Left forelimb (tissue), 1 donor: ENCODE data around the gene RIC3.

Experiments
- DNase-seq: peaks from one replicate; pipeline ENCODE4 v3.0.0-alpha.2; 2018; ENCODE audit warnings: low spot score

Gene RIC3

GRCh38 chr11:8066036-8066910, 102.6 kb downstream of the RIC3 start:
- no peak for DNase-seq

- DNase-seq, result no peak
These were observed 103.8 kb downstream of the RIC3 start for GRCh38 chr11:8065031-8065430.

GRCh38 chr11:8063324-8063723, 105.5 kb downstream of the RIC3 start:
- DNase-seq, result no peak

- no peak for DNase-seq
These were observed 106.0 kb downstream of the RIC3 start for GRCh38 chr11:8062781-8063257.

- DNase-seq, result no peak
These were observed 107.0 kb downstream of the RIC3 start for GRCh38 chr11:8061555-8062428.

- DNase-seq, result no peak
These were observed 107.8 kb downstream of the RIC3 start for GRCh38 chr11:8060801-8061554.

- no peak for DNase-seq
These were observed 108.6 kb downstream of the RIC3 start for GRCh38 chr11:8060146-8060719.

GRCh38 chr11:8059571-8060011, 109.2 kb downstream of the RIC3 start:
- DNase-seq, result peak; percentile 63

GRCh38 chr11:8059030-8059429, 109.8 kb downstream of the RIC3 start:
- no peak for DNase-seq

GRCh38 chr11:8058216-8058615, 110.6 kb downstream of the RIC3 start:
- DNase-seq, result no peak

GRCh38 chr11:8056810-8057463, 111.9 kb downstream of the RIC3 start:
- DNase-seq, result no peak
